ENCODE measurements around the gene CCDC92B. TPM values are rescaled to one million over a fixed set of nuclear protein-coding genes. Genes with fewer than 3 reads are reported as not detected.
"Not testable (repeated sequence)": the region's sequence is repeated elsewhere in the genome, so short reads cannot be mapped to it uniquely, and the experiment has no call there.

CCDC92B gene
- polyA plus RNA-seq, 1 donor from 2014 or later: not detected

- H3K27me3 Mint-ChIP-seq: no peaks in the 10 kb centered on the region
- H3K27ac Mint-ChIP-seq: peak overlapping the region; percentile 35 to 71 (median 51)
Measured at GRCh38 chr17:2705888-2706795, 43.3 kb downstream of the CCDC92B start.

DNA sequence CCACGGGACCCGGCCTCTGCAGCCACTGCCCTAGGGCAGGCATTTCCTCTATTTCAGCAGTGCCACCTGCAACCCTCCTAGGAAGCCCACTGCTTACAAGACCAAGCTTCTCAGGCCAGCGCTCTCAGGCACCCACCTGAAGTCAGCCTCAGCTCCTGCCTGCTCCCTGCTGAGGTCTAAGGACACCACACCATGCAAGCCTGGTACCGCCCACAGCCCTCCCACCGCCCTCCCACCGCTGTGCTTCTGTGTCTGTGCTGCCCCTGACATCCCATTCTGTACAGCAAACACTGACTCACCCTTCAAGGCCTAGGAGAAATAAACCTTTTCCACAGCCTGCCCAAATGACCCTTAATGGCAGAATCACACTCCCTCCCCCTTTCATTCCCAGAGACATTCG is 44.2 kb downstream of the CCDC92B start:
- Mint-ChIP-seq H3K4me1 (peaks cover 19 to 24% (median 23%) of the 10 kb centered on the region in 3 donors), H3K4me3 (no peak overlapping the region), H3K36me3 (no peaks in the 10 kb centered on the region), H3K27me3 (no peaks in the 10 kb centered on the region), H3K27ac (peak overlapping the region in 2 of 3 donors; percentile 51 to 71), H3K9me3 (no peaks in the 10 kb centered on the region)

More at GRCh38 chr17:2705888-2706795, 43.3 kb downstream of the CCDC92B start:
- H3K36me3 Mint-ChIP-seq: no peaks in the 10 kb centered on the region
- H3K4me3 Mint-ChIP-seq: peak overlapping the region in 1 of 4 donors; percentile 38
- H3K4me1 Mint-ChIP-seq: peaks cover 24 to 30% (median 29%) of the 10 kb centered on the region in 3 donors
- no peaks in the 10 kb centered on the region for H3K9me3 Mint-ChIP-seq

- H3K36me3 Mint-ChIP-seq: peaks cover 1% of the 10 kb centered on the region
- peak overlapping the region in 1 of 4 donors; percentile 21 for H3K4me3 Mint-ChIP-seq
- H3K4me1 Mint-ChIP-seq: peaks cover 15 to 20% (median 20%) of the 10 kb centered on the region in 3 donors
Measured at GRCh38 chr17:2704890-2705248, 44.6 kb downstream of the CCDC92B start.

GRCh38 chr17:2704031-2704889 is 45.2 kb downstream of the CCDC92B start:
- peaks cover 9 to 15% (median 13%) of the 10 kb centered on the region in 3 donors for H3K4me1 Mint-ChIP-seq
- no peak overlapping the region for H3K4me3 Mint-ChIP-seq
- H3K27me3 Mint-ChIP-seq: no peaks in the 10 kb centered on the region
- peaks cover 2% of the 10 kb centered on the region for H3K36me3 Mint-ChIP-seq
- H3K27ac Mint-ChIP-seq: no peak overlapping the region
- no peaks in the 10 kb centered on the region for H3K9me3 Mint-ChIP-seq

More at GRCh38 chr17:2704890-2705248, 44.6 kb downstream of the CCDC92B start:
- Mint-ChIP-seq H3K9me3 (no peaks in the 10 kb centered on the region), H3K27me3 (no peaks in the 10 kb centered on the region), H3K27ac (peak overlapping the region in 1 of 3 donors; percentile 51)

- H3K4me1 Mint-ChIP-seq: peaks cover 3 to 9% (median 8%) of the 10 kb centered on the region in 3 donors
- peaks cover 2% of the 10 kb centered on the region for H3K36me3 Mint-ChIP-seq
- no peak overlapping the region for H3K4me3 Mint-ChIP-seq
- H3K9me3 Mint-ChIP-seq: no peaks in the 10 kb centered on the region
- no peaks in the 10 kb centered on the region for H3K27me3 Mint-ChIP-seq
- H3K27ac Mint-ChIP-seq: no peak overlapping the region
Measured at GRCh38 chr17:2703606-2704005, 45.8 kb downstream of the CCDC92B start.

DNA sequence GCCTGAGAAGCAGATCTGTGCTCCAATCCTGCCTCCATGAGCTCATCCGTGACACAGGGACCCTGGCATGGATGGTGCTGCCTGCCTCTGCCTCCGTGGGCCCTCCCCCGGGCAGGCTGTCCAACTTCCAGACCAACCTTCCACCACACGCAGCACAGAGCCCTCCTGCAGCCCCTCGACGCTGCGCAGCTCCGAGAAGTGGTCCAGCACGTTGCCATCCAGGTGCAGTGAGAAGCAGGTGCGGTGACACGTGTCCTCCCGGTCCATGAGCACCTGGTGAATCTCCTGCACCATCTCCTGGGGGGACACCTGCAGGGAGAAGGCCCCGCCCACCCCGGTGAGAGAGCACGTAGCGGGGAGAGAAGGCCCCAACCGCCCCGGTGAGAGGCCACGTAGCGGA is 46.3 kb downstream of the CCDC92B start:
- H3K27ac Mint-ChIP-seq: peak overlapping the region in 1 of 3 donors; percentile 14
- H3K36me3 Mint-ChIP-seq: peaks cover 2% of the 10 kb centered on the region
- H3K4me3 Mint-ChIP-seq: no peak overlapping the region
- H3K27me3 Mint-ChIP-seq: no peaks in the 10 kb centered on the region
- no peaks in the 10 kb centered on the region for H3K9me3 Mint-ChIP-seq
- peaks cover under 1 to 9% (median 5%) of the 10 kb centered on the region in 3 donors for H3K4me1 Mint-ChIP-seq

- Mint-ChIP-seq H3K4me1 (peaks cover 0 to 9% (median 4%) of the 10 kb centered on the region in 3 donors), H3K27me3 (no peaks in the 10 kb centered on the region), H3K36me3 (peaks cover 2% of the 10 kb centered on the region), H3K27ac (peak overlapping the region in 2 of 3 donors; percentile 14 to 43), H3K4me3 (no peak overlapping the region), H3K9me3 (no peaks in the 10 kb centered on the region)
Measured at GRCh38 chr17:2701996-2702741, 47.3 kb downstream of the CCDC92B start.

- H3K4me3 Mint-ChIP-seq: peak overlapping the region in 1 of 4 donors; percentile 65
- H3K27me3 Mint-ChIP-seq: no peaks in the 10 kb centered on the region
- no peak overlapping the region for H3K27ac Mint-ChIP-seq
- no peaks in the 10 kb centered on the region for H3K9me3 Mint-ChIP-seq
- peaks cover 2% of the 10 kb centered on the region for H3K36me3 Mint-ChIP-seq
- H3K4me1 Mint-ChIP-seq: peaks cover 0 to 9% (median 4%) of the 10 kb centered on the region in 3 donors
Measured at GRCh38 chr17:2701161-2701995, 48.1 kb downstream of the CCDC92B start.

- Mint-ChIP-seq H3K27me3 (no peaks in the 10 kb centered on the region), H3K4me1 (peaks cover 0 to 7% (median 3%) of the 10 kb centered on the region in 3 donors), H3K27ac (no peak overlapping the region), H3K4me3 (no peak overlapping the region), H3K36me3 (peaks cover 2% of the 10 kb centered on the region), H3K9me3 (no peaks in the 10 kb centered on the region)
Measured at GRCh38 chr17:2700491-2701141, 48.8 kb downstream of the CCDC92B start.

DNA sequence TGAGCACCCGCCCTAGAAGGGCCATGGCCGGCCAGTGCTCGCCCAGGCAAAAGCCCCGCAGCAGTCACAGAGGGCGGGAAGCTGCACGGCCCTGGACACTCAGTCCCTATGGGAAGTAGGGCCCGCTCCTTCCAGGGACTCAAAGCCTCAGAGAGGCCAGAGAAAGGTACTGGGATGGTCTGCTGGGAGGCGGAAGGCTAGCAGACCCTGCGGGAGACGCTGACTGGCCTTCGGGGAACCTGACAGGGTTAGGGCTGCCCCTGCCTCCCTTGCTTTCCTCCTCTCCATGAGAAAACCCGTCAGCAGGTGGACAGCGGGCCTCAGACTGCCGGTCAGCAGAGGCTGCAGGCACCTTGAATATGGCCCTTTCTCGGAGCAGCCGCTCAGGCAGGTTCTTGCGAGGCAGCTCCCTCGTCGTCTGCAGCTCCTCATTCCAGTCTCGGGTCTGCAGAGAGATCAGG is 49.4 kb downstream of the CCDC92B start:
- Mint-ChIP-seq H3K4me1 (peaks cover 0 to 2% (median 0%) of the 10 kb centered on the region in 3 donors), H3K9me3 (no peaks in the 10 kb centered on the region), H3K27ac (peak overlapping the region in 1 of 3 donors; percentile 19), H3K4me3 (peak overlapping the region in 1 of 4 donors; percentile 49), H3K36me3 (peaks cover 2% of the 10 kb centered on the region), H3K27me3 (no peaks in the 10 kb centered on the region)

- not testable (repeated sequence) for H3K9me3 Mint-ChIP-seq, H3K4me3 Mint-ChIP-seq, H3K27me3 Mint-ChIP-seq, H3K36me3 Mint-ChIP-seq, H3K4me1 Mint-ChIP-seq
- H3K27ac Mint-ChIP-seq: peak overlapping the region in 1 of 3 donors; percentile 19
Measured at GRCh38 chr17:2699216-2699805, 50.1 kb downstream of the CCDC92B start.

DNA sequence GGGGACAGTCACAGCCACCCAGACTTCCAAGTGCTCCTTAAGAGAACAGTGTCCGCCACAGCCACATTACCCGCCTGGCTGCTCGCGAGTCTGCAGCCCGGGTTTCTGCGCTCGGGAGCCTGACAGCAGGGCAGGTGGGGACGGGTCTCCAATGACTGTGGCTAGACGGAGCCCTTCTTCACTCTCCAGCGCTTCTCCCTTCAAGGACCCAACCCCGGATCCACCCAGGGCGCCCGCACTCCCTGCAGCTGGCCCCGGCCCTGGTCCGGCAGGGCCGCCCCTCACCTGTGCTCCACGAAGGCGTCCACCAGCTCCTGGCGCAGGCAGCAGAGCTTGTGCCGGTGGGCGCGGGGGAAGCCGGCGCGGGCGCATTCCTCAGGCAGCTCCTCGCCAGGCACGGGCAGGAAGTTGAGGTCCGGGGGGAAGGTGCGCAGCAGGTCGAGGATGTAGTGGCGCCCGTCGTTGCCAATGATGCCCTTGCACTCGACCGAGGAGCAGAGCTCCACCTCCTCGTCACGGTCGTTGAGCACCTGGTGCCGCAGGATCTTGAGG is 51.8 kb downstream of the CCDC92B start:
- H3K9me3 Mint-ChIP-seq: no peaks in the 10 kb centered on the region

More for the DNA sequence above, 51.8 kb downstream of the CCDC92B start:
- Mint-ChIP-seq H3K27me3 (no peaks in the 10 kb centered on the region), H3K36me3 (peaks cover 2% of the 10 kb centered on the region), H3K27ac (no peak overlapping the region), H3K4me3 (no peak overlapping the region), H3K4me1 (peaks cover 0 to 2% (median 0%) of the 10 kb centered on the region in 3 donors)

All from IgD-negative memory B cell (primary cell).